Fibroblast of villous mesenchyme (primary cell): ENCODE results near the gene KRT14. TPM values are rescaled to one million over a fixed set of nuclear protein-coding genes. Genes with fewer than 3 reads are reported as not detected.

ENCODE experiments used
- DNase-seq: peaks from one replicate; pipeline ENCODE4 v3.0.0-alpha.2; 2010; ENCODE audit warnings: low read depth
- H3K4me3 ChIP-seq: 2 replicates; pipeline ENCODE4 v1.5.1; 2011; ENCODE audit warnings: low read depth, mild to moderate bottlenecking, low read length
- total RNA-seq: library from RNA; depleted of rRNA; stranded (reverse); fragments of >200 nt; gene quantifications from 2 replicates; pipeline ENCODE4 v1.2.3, GENCODE V29; 2012
- TF ChIP-seq, protein P1 (sequence below): IDR thresholded peaks from 2 replicates; pipeline ENCODE4 v1.5.1; 2012; ENCODE audit warnings: low read depth, mild to moderate bottlenecking, low read length; ENCODE audit not compliant: insufficient read depth

Gene KRT14
- total RNA-seq, 1 donor = not detected

DNA sequence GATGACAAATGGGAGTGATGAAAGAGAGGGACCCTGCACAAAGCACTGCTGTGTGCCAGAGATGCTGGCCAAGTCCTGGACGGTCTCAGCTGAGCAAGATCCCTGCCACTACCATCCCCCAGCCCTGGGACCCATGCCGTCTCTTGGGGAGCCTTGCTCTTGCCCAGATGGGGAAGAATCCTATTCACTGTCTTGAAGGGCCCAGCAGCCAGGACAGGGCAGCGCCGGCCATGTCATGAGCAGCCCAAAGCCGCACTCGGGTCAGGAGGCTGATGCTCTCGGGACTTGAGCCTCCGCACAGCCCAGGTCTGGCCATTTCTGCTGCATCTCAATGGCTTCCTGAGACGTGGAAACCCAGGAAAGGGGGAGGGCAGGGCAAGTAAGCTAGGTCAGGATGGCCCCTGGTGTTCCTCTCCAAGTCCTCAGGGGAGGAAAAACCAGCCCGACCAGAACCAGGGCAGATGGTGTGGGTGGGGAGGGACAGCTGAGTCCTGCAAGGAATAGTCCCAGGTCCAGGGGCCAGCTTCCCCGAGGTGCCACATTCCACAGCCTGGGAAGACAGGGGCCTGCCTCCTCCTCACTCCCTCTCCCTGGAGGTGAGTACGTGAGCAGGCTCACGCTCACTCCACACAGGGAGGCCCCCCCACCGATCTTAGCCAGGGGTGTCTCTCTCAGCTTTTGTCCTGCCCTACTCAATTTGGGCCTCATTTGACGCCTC lies 50.8 kb downstream of the KRT14 start:
- no peak for DNase-seq
- H3K4me3 ChIP-seq = no peak overlapping the region
- TF ChIP-seq, protein P1, sequence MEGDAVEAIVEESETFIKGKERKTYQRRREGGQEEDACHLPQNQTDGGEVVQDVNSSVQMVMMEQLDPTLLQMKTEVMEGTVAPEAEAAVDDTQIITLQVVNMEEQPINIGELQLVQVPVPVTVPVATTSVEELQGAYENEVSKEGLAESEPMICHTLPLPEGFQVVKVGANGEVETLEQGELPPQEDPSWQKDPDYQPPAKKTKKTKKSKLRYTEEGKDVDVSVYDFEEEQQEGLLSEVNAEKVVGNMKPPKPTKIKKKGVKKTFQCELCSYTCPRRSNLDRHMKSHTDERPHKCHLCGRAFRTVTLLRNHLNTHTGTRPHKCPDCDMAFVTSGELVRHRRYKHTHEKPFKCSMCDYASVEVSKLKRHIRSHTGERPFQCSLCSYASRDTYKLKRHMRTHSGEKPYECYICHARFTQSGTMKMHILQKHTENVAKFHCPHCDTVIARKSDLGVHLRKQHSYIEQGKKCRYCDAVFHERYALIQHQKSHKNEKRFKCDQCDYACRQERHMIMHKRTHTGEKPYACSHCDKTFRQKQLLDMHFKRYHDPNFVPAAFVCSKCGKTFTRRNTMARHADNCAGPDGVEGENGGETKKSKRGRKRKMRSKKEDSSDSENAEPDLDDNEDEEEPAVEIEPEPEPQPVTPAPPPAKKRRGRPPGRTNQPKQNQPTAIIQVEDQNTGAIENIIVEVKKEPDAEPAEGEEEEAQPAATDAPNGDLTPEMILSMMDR = no peak

DNA sequence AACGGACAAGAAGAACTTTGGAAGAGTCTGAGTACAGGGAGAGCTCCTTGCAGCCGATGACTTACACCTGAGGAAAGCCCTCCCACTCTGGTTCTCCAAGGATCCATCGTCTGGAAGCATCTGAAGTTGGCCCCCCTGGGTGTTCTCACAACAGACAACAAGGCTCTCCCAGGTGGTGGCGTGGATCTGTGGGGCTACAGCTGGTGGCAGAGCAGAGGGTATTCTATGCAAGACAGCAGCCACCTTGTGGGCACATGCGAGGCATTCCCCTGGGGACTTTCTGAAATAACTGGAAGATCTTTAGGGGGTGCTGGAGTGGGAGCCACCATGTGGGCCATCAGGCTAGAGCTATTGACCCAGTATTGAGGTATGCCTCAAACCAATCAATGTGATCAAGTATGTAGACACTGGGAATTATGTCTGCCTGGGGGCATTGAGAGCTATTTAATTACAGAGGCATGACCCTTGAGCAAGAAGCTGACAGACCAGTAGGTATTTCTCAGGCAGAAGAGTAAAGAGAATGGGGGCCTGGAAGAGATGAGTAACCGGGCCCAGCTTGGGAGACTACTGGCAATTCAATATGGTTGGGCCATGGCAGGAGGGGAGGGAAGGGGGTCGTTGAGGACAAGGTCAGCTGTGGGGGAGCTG lies 51.7 kb downstream of the KRT14 start:
- no peak for DNase-seq
- TF ChIP-seq, protein P1 = no peak
- H3K4me3 ChIP-seq = no peak overlapping the region

DNA sequence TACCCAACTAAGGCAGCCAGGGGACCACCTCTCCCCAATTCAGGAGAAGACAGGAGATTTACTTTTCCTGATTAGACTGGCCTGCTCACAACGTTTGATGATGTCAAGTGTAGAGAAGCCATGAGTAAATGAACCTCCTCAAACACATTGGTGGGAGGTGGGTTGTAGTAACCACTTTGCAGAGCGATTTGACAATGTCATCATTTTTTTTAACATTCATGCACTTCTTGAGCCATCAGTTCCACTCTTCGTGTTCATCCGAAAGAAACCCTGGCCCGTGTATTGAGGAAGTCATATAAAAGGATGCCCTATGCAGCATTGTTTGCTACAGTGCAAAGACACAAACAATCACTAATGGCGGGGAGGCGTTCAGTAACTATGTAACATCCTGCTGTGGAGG lies 53.1 kb downstream of the KRT14 start:
- no peak overlapping the region for H3K4me3 ChIP-seq
- DNase-seq = no peak
- TF ChIP-seq, protein P1 = no peak

DNA sequence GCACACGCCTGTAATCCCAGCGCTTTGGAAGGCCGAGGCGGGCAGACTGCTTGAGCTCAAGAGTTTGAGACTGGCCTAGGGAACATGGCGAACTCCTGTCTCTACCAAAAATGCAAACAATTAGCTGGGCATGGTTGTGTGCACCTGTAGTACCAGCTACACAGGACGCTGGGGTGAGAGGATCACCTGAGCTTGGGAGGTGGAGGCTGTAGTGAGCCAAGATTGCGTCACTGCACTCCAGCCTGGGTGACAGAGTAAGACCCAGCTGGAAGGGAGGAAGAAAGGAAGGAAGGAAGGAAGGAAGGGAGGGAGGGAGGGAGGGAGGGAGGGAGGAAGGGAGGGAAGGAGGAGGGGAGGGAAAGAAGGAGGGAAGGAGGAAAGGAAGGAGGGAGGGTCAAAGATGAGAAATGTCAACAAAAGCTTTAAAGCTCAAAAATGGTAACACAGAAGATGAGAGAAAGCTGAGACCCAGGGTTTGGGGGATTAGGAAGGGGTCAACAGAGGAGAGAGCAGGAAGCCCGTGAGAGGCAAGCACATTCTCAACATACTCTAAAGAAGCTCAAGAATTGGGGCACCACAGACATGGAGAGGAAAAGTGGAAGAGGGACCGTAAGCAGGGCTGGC lies 53.6 kb downstream of the KRT14 start:
- H3K4me3 ChIP-seq = no peak overlapping the region
- TF ChIP-seq, protein P1 = no peak
- DNase-seq = no peak

Other genes with a start within 250 kb of the KRT14 start
- not detected in 2 replicates for gene KRT33A, start 236.1 kb downstream of the KRT14 start, total RNA-seq
- gene KRT33B, start 217.1 kb downstream of the KRT14 start, total RNA-seq = under 0.01 and 0.32 TPM in 2 replicates
- gene KRT34, start 204.6 kb downstream of the KRT14 start, total RNA-seq = 26.7 and 28.9 TPM in 2 replicates
- gene KRT31, start 189.3 kb downstream of the KRT14 start, total RNA-seq = not detected in 2 replicates
- gene KRT37, start 162.3 kb downstream of the KRT14 start, total RNA-seq = not detected in 2 replicates
- under 0.01 TPM in 1 of 2 replicates, not detected in the other for gene KRT38, start 145.9 kb downstream of the KRT14 start, total RNA-seq
- not detected in 2 replicates for gene KRT32, start 119.5 kb downstream of the KRT14 start, total RNA-seq
- gene KRT35, start 105.7 kb downstream of the KRT14 start, total RNA-seq = not detected in 2 replicates
- under 0.01 TPM in 2 replicates for gene KRT36, start 97.0 kb downstream of the KRT14 start, total RNA-seq
- gene KRT13, start 81.3 kb downstream of the KRT14 start, total RNA-seq = not detected in 2 replicates
- gene KRT15, start 68.0 kb downstream of the KRT14 start, total RNA-seq = 0.43 and 1.3 TPM in 2 replicates
- 579 and 604 TPM in 2 replicates for gene KRT19, start 58.6 kb downstream of the KRT14 start, total RNA-seq
- not detected in 2 replicates for gene KRT9, start 14.8 kb downstream of the KRT14 start, total RNA-seq
- gene KRT16, start 25.9 kb upstream of the KRT14 start, total RNA-seq = not detected in 2 replicates
- 6.1 and 14.7 TPM in 2 replicates for gene KRT17, start 37.7 kb upstream of the KRT14 start, total RNA-seq
- 82.5 and 85.5 TPM in 2 replicates for gene EIF1, start 102.0 kb upstream of the KRT14 start, total RNA-seq
- not detected in 2 replicates for gene GAST, start 125.4 kb upstream of the KRT14 start, total RNA-seq
- under 0.01 TPM in 2 replicates for gene HAP1, start 147.7 kb upstream of the KRT14 start, total RNA-seq
- 29.8 and 83.8 TPM in 2 replicates for gene JUP, start 199.8 kb upstream of the KRT14 start, total RNA-seq
- 88.1 and 92.4 TPM in 2 replicates for gene P3H4, start 225.1 kb upstream of the KRT14 start, total RNA-seq
- 191 and 228 TPM in 2 replicates for gene FKBP10, start 226.1 kb upstream of the KRT14 start, total RNA-seq
- gene NT5C3B, start 249.3 kb upstream of the KRT14 start, total RNA-seq = 58.7 and 60.6 TPM in 2 replicates